ENCODE measurements around the gene EHF. TPM values are rescaled to one million over a fixed set of nuclear protein-coding genes. Genes with fewer than 3 reads are reported as not detected.

The EHF gene
- total and polyA plus RNA-seq, 2 of the 13 experiments (the other 11 are each of a cell fraction or from before 2014, with no cell fraction given), result 0.04 to 0.46 TPM

DNA sequence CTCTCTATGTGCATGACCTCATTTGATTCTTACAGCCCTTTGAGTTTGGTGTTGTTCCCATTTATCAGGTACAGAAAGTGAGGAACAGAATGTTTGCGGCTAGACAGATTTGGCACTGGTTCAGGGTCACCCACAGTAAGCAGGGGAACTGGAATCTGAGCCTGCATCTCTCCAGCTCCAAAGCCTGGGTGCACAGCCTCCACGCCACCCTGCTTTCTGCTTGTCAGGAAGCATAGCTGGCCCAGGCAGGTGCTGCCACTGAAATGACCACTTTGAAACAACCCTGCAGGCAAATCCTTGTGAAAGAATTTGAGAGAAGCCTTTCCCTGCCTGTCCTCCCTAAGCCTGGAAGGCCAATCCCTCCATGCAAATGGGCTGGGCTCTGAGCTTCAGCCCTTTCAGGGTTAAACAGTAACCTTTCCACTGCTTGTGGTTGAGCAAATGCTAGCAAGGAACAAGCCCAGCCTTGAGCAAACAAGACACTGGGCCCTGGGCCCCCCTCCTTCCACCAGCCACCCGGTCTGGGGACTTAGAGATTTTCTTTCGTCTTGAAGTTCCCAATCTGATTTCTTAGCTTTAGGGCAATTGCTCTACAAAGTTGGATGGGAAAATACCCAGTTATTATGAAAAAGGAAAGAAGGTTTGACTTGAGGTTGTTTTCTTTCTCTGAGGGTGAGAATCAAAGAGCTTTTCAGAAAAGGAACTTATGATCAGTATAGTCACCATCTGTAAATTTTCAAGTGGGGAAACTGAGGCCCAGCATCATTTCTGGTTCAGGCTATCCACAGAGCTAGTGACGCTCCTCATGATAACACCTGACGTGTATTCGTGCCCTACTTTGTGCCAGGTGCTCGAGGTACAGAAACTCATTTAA lies 19.4 kb downstream of the EHF start (continued):
- TF ChIP-seq, protein P1, sequence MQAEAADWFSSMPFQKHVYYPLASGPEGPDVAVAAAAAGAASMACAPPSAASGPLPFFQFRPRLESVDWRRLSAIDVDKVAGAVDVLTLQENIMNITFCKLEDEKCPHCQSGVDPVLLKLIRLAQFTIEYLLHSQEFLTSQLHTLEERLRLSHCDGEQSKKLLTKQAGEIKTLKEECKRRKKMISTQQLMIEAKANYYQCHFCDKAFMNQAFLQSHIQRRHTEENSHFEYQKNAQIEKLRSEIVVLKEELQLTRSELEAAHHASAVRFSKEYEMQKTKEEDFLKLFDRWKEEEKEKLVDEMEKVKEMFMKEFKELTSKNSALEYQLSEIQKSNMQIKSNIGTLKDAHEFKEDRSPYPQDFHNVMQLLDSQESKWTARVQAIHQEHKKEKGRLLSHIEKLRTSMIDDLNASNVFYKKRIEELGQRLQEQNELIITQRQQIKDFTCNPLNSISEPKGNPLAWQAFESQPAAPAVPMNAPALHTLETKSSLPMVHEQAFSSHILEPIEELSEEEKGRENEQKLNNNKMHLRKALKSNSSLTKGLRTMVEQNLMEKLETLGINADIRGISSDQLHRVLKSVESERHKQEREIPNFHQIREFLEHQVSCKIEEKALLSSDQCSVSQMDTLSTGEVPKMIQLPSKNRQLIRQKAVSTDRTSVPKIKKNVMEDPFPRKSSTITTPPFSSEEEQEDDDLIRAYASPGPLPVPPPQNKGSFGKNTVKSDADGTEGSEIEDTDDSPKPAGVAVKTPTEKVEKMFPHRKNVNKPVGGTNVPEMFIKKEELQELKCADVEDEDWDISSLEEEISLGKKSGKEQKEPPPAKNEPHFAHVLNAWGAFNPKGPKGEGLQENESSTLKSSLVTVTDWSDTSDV (CRISPR knock-in tag; IDR thresholded peaks at IDR 0.05), result no peak
- TF ChIP-seq ELF3 (CRISPR knock-in tag; IDR thresholded peaks at IDR 0.05) (peak; percentile 71), ZNF124 (CRISPR knock-in tag; IDR thresholded peaks at IDR 0.05) (no peak), SOX5 (CRISPR knock-in tag; IDR thresholded peaks at IDR 0.05; ENCODE audit: borderline replicate concordance) (peak; percentile 60; the same call in 1 of the 2 replicates), SYNCRIP (IDR thresholded peaks at IDR 0.05; ENCODE audit: insufficient read depth, low read depth, low read length) (no peak), ZMYM4 (CRISPR knock-in tag; IDR thresholded peaks at IDR 0.05) (peak; percentile 58; the same call in 1 of the 2 replicates), ZNF232 (CRISPR knock-in tag; IDR thresholded peaks at IDR 0.05; ENCODE audit: borderline replicate concordance) (no peak), RBM39 (IDR thresholded peaks at IDR 0.05; ENCODE audit: low read depth, low read length, poor library complexity, severe bottlenecking) (no peak), ZNF460 (CRISPR knock-in tag; IDR thresholded peaks at IDR 0.05; ENCODE audit: borderline replicate concordance) (no peak), ZNF546 (CRISPR knock-in tag; conservative IDR thresholded peaks at IDR 0.05) (no peak), PHF20 (CRISPR knock-in tag; IDR thresholded peaks at IDR 0.05) (no peak), ZNF605 (CRISPR knock-in tag; IDR thresholded peaks at IDR 0.05) (no peak)
- TF ChIP-seq, protein P2, sequence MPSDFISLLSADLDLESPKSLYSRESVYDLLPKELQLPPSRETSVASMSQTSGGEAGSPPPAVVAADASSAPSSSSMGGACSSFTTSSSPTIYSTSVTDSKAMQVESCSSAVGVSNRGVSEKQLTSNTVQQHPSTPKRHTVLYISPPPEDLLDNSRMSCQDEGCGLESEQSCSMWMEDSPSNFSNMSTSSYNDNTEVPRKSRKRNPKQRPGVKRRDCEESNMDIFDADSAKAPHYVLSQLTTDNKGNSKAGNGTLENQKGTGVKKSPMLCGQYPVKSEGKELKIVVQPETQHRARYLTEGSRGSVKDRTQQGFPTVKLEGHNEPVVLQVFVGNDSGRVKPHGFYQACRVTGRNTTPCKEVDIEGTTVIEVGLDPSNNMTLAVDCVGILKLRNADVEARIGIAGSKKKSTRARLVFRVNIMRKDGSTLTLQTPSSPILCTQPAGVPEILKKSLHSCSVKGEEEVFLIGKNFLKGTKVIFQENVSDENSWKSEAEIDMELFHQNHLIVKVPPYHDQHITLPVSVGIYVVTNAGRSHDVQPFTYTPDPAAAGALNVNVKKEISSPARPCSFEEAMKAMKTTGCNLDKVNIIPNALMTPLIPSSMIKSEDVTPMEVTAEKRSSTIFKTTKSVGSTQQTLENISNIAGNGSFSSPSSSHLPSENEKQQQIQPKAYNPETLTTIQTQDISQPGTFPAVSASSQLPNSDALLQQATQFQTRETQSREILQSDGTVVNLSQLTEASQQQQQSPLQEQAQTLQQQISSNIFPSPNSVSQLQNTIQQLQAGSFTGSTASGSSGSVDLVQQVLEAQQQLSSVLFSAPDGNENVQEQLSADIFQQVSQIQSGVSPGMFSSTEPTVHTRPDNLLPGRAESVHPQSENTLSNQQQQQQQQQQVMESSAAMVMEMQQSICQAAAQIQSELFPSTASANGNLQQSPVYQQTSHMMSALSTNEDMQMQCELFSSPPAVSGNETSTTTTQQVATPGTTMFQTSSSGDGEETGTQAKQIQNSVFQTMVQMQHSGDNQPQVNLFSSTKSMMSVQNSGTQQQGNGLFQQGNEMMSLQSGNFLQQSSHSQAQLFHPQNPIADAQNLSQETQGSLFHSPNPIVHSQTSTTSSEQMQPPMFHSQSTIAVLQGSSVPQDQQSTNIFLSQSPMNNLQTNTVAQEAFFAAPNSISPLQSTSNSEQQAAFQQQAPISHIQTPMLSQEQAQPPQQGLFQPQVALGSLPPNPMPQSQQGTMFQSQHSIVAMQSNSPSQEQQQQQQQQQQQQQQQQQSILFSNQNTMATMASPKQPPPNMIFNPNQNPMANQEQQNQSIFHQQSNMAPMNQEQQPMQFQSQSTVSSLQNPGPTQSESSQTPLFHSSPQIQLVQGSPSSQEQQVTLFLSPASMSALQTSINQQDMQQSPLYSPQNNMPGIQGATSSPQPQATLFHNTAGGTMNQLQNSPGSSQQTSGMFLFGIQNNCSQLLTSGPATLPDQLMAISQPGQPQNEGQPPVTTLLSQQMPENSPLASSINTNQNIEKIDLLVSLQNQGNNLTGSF (CRISPR knock-in tag; IDR thresholded peaks at IDR 0.05), result no peak
- TF ChIP-seq, protein P3, sequence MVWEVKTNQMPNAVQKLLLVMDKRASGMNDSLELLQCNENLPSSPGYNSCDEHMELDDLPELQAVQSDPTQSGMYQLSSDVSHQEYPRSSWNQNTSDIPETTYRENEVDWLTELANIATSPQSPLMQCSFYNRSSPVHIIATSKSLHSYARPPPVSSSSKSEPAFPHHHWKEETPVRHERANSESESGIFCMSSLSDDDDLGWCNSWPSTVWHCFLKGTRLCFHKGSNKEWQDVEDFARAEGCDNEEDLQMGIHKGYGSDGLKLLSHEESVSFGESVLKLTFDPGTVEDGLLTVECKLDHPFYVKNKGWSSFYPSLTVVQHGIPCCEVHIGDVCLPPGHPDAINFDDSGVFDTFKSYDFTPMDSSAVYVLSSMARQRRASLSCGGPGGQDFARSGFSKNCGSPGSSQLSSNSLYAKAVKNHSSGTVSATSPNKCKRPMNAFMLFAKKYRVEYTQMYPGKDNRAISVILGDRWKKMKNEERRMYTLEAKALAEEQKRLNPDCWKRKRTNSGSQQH (CRISPR knock-in tag; IDR thresholded peaks at IDR 0.05; ENCODE audit: low read depth), result peak; percentile 52; the same call in 1 of the 2 replicates
- TF ChIP-seq, protein P4, sequence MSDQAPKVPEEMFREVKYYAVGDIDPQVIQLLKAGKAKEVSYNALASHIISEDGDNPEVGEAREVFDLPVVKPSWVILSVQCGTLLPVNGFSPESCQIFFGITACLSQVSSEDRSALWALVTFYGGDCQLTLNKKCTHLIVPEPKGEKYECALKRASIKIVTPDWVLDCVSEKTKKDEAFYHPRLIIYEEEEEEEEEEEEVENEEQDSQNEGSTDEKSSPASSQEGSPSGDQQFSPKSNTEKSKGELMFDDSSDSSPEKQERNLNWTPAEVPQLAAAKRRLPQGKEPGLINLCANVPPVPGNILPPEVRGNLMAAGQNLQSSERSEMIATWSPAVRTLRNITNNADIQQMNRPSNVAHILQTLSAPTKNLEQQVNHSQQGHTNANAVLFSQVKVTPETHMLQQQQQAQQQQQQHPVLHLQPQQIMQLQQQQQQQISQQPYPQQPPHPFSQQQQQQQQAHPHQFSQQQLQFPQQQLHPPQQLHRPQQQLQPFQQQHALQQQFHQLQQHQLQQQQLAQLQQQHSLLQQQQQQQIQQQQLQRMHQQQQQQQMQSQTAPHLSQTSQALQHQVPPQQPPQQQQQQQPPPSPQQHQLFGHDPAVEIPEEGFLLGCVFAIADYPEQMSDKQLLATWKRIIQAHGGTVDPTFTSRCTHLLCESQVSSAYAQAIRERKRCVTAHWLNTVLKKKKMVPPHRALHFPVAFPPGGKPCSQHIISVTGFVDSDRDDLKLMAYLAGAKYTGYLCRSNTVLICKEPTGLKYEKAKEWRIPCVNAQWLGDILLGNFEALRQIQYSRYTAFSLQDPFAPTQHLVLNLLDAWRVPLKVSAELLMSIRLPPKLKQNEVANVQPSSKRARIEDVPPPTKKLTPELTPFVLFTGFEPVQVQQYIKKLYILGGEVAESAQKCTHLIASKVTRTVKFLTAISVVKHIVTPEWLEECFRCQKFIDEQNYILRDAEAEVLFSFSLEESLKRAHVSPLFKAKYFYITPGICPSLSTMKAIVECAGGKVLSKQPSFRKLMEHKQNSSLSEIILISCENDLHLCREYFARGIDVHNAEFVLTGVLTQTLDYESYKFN (CRISPR knock-in tag; conservative IDR thresholded peaks at IDR 0.05), result peak; percentile 90

Data from HepG2 (cell line).